RPMI8226 (cell line): Measurements from ENCODE around the gene COL9A3.

Source experiments
- DNase-seq: peaks from one replicate; pipeline ENCODE4 v3.0.0-alpha.2; 2015

COL9A3 gene

DNA sequence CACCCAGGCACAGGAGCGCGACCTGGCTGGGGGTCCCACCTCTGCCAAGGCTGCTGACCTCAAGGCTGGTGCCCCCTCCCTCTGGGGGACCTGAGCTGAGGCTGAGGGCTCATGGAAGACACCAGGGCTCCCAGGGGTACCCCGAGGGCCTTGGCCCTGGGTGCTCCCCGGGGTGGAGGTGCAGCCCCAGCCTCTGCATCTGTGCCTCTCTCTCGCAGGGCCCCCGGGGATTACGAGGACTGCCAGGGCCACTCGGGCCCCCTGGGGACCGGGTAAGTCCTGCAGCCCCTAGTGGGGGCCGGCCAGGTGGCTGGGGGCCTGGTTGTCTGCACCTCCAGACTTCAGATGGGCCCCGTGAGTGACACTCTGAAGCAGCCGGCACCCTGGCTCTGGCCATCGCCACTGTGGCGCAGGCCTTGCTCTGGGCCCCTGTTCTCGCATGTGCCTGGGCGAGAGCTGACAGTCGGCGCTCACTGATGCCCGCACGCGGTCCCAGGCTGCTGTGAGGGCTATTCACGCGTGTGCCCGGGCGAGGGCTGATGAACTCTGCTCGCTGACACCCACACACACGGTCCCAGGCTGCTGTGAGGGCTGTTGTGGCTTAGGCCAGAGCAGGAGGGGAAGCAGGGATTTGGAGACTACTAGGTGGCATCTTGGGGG lies 9.3 kb downstream of the COL9A3 start:
- no peak for DNase-seq

DNA sequence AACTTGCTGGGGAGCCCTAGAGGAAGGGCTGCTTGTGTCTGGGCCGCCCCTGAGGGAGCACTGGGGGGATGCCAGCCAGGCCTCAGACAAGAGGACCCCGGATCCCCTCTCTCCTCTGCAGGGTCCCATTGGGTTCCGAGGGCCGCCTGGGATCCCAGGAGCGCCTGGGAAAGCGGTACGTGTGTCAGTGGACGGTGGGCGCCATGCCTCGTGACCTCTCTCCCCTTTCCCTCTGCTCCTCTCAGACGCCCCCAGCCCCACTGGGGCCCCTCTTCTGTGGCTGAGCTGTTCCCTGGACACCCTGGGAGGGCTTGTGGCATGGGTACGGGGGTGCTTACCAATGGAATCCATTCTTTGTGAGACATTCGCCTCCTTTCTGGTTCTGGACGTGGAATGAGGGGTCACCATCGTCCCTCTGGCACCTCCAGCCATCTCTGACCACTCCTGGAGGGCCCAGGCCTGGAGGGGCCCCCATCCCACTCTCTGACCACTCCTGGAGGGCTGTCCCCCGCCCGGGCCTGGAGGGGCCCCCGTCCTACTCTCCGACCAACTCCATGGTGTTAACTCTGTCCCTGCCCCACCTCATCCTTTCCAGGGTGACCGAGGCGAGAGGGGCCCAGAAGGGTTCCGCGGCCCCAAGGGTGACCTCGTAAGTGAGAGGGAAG lies 9.9 kb downstream of the COL9A3 start:
- no peak for DNase-seq

DNA sequence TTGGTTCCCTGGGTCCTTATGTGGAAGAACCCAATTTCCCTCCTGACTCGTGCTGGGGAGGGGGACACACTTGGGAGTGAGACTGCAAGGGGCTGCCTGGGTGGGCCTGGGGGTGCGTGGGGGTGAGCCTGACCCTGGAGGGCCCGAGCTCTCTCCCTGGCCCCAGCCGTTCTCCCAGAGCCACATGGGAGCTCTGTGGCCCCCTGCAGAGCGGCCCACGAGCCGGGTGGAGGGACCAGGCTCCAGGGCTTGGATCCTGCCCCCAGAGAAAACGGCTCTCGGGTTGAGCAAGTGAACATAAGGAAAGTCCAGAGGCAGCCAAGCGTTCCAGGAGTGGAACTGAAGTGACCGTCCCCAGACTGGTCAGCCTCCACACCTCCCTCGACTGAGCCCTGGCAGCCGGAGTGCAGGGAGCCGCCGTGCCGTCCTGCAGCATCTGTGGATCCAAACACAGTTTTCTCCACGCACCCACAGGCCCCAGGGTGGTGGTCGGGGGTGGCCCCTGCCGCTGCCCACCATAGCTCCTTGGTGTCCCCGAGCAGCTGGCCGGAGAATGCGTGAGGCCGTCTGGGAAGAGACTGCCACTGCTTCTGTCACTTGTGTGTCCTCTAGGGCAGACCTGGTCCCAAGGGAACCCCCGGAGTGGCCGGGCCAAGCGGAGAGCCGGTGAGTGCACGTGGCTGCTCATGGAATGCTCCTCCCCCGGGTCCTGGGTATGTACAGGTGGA lies 10.6 kb downstream of the COL9A3 start:
- no peak for DNase-seq

DNA sequence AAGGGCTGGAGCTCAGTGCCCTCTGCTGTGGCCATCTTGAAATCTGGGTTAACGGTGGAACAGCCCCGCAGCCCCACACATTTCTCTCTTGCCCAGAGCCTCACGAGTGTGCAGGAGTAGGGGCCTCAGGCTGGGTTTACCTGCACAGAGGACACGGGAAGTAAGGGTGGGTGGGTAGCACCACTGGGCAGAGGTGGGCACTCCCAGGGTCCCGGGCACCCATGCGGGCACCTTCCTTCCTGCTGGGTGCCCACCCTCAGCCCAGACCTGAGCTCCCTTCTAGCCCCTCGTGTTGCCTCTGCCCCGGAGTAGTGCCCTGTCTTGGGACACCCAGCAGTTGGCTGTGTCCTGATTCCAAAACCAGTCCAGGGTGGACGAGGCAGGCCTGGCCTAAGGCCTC lies 11.2 kb downstream of the COL9A3 start:
- DNase-seq, result no peak

GRCh38 chr20:62828511-62829230 lies 11.8 kb downstream of the COL9A3 start:
- DNase-seq, result no peak

GRCh38 chr20:62829231-62830230 lies 12.7 kb downstream of the COL9A3 start:
- DNase-seq, result no peak

- no peak for DNase-seq
Measured at GRCh38 chr20:62830251-62830650, 13.4 kb downstream of the COL9A3 start.

DNA sequence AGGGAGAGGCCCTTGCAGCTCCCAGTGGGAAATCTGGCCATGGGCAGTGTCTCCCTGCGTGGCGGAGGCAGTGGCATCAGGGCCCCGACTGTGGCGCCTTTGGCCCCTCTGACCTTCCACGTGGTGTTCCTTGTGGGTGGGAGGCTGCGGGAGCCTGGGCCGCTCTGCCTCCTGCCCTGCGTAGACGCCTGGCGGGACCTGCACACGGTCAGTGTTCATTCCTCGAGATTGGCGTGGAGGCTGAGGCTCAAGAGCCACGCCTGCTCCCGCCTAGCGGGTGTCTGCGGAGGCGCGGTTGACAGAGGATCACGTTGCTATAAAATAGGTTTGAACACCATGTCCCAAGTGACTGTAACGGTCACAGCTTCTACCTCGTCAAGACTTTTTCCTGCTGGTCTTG lies 14.0 kb downstream of the COL9A3 start:
- DNase-seq, result no peak

GRCh38 chr20:62831361-62831788 lies 14.5 kb downstream of the COL9A3 start:
- DNase-seq, result peak; percentile 61

DNA sequence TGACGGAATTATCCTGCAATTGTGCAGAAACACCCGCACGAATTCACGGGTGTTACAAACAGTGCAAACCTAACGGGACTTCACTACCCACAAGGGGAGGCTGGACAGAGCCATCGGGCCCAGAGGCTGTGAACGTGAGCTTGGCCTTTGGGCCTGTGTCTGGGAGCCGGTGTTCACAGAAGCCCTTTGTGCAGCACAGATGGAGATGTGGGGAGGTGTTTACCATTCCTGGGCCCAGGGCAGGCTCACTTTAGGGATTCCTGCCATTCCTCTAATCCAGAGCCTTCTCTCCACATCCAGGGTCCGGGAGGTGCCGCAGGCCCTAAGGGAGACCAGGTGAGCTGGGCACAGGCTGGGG lies 15.0 kb downstream of the COL9A3 start:
- DNase-seq, result no peak

- peak; percentile 97 for DNase-seq
Measured at GRCh38 chr20:62832212-62832922, 15.5 kb downstream of the COL9A3 start.

DNA sequence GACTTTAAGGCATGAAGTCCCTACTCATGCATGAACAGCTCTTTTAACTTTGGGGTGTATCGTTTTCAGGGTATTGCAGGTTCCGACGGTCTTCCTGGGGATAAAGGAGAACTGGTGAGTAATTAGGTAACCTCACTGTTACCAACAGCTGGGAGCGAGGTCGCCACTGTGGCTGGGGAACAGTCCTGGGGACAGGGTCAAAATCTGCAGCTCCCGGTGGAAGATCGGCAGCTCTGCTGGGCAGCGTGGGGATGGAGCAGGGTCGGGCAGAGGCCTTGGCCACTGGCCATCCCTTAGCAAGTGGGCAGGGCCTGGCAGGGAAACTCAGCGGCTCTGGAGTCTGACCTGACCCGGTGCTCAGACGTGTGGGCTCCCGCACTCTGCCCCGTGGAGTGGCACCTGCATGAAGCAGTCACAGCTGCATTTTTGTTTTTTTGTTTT lies 16.1 kb downstream of the COL9A3 start:
- peak; percentile 67 for DNase-seq

GRCh38 chr20:62834967-62835730 lies 18.3 kb downstream of the COL9A3 start:
- DNase-seq, result no peak

DNA sequence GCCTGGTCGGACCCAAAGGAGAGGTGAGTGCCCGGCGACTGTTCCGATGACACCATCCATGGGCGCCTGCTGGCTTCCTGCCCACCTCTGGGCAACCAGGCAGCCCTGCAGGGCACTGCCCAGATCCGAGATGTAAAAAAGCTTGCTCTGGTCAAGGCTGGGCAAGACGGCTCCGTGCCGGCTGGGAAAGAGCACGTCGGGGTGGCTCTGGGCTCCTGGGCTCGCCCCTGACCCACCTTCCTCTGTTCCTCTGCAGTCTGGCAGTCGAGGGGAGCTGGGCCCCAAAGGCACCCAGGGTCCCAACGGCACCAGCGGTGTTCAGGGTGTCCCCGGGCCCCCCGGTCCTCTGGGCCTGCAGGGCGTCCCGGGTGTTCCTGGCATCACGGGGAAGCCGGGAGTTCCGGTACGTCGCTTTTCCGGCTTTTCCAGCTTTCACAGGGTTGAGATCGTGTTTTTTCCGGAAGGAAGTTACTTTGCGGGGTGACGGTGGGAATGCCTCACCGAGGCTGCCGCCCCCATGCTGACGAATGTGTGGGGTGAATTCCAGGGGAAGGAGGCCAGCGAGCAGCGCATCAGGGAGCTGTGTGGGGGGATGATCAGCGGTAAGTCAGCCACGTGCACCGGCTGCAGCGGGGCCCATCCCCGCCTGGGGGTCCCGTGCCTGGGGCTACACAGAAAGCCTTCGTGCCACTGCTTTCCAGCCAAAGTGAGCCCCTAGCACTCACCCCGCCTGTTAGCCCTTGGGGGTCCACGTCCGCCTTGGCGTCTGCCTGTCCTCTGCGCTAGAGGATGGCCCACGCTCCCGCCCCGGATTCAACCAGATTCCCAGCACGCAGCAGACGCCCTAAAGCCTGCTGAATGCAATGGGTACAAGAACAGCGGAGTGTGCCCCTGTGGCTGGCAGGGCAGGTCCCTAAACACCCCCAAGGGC lies 19.3 kb downstream of the COL9A3 start:
- no peak for DNase-seq

- DNase-seq, result no peak
Measured at GRCh38 chr20:62836967-62837490, 20.2 kb downstream of the COL9A3 start.

- DNase-seq, result no peak
Measured at GRCh38 chr20:62837790-62838127, 20.9 kb downstream of the COL9A3 start.

DNA sequence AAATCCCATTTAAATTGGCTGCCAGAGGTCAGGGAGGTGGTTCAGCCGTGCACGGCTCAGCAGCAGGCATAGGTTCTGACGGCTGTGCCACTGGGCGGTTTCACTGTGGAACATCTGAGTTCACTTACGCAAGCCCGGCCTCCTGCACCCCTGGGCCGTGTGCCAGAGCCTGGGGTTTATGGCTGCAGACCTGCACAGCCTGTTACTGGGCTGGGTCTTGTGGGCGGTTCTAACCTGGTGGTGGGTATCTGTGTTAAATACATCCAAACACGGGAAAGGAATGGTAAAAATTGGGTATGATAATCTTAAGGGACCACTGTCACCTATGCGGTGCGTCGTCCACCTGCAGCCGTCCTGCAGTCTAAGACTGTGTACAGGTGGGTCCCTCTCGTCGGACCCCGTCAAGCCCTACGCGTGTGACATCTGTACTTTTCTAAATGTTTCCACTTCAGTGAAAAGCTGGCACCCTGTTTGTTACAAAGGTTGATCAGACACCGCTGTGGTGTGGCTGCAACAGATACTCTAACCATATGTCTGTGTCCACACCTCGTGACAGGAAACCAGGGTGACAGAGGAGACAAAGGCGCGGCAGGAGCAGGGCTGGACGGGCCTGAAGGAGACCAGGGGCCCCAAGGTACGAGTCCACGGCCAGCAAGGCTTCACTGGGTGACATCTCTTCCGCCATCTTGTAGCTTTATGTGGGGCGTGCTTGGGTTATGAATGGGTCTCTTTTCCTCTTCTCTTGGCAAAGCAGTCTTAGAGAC lies 21.5 kb downstream of the COL9A3 start:
- DNase-seq, result peak; percentile 92

DNA sequence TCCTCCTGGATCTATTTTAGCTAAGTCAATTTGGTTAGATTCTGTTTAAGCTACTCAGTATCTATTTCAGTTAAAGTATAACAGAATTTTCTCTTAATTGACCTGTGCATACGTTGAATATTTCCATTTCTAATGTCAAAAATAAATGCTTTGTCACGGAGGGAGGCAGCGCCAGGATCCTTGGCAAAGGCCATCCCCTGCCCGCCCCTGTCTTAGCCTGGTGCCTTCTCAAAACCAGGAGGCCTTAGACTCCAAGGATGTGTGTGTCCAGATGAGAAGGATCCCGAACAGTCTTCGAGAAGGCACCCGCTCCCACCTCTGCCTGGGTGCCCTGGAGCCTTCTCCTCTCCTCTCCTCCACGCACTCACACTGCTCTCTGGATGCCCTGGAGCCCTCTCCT lies 22.4 kb downstream of the COL9A3 start:
- DNase-seq, result no peak

- DNase-seq, result no peak
Measured at GRCh38 chr20:62839816-62840215, 23.0 kb downstream of the COL9A3 start.
